ENCODE results near the gene THRAP3. TPM values are rescaled to one million over a fixed set of nuclear protein-coding genes. Genes with fewer than 3 reads are reported as not detected.

Gene THRAP3
- total and polyA plus RNA-seq, 9 of the 15 experiments (the other 6 are each of a cell fraction or from before 2014, with no cell fraction given), result 66.2 to 135 (median 113) TPM

GRCh38 chr1:36306210-36306901 lies 82.1 kb downstream of the THRAP3 start, which contains the start of gene SH3D21 (continued):
- no peak for TF ChIP-seq MGA (IDR thresholded peaks at IDR 0.05)
- TF ChIP-seq SMARCB1 (IDR thresholded peaks at IDR 0.05; ENCODE audit: insufficient read length, low read depth), result no peak
- no peak for TF ChIP-seq ZC3H8 (IDR thresholded peaks at IDR 0.05)
- TF ChIP-seq NCOA6 (IDR thresholded peaks at IDR 0.05), result no peak
- TF ChIP-seq PCBP2 (IDR thresholded peaks at IDR 0.05; ENCODE audit: low read depth, low read length, poor library complexity, severe bottlenecking), result peak; percentile 31
- TF ChIP-seq ZNF717 (CRISPR knock-in tag; IDR thresholded peaks at IDR 0.05), result 0 out of 2 replicates have a peak, but pooled peaks have one; percentile 18
- TF ChIP-seq TEAD4 (IDR thresholded peaks at IDR 0.05; ENCODE audit: low read length), result no peak
- no peak for TF ChIP-seq TEAD4 (CRISPR knock-in tag; IDR thresholded peaks at IDR 0.05; ENCODE audit: borderline replicate concordance)
- peak; percentile 97 for TF ChIP-seq ZBTB33 (CRISPR knock-in tag; IDR thresholded peaks at IDR 0.05)

All from K562 (cell line).